Activated CD8-positive, alpha-beta memory T cell treated with anti-CD3 and anti-CD28 coated beads, Interleukin-2, amount 50 U/mL, for 24 hours (primary cell): ENCODE measurements around the gene PIK3C2B.

Source experiments
- DNase-seq: peaks from one replicate; pipeline ENCODE4 v3.0.0-alpha.2; 2020; ENCODE audit errors: extremely low read depth

Gene PIK3C2B

GRCh38 chr1:204459706-204460105 lies 34.9 kb downstream of the PIK3C2B start:
- DNase-seq = no peak

- DNase-seq = no peak
Measured at GRCh38 chr1:204457666-204458065, 36.9 kb downstream of the PIK3C2B start.

GRCh38 chr1:204456826-204457442 lies 37.7 kb downstream of the PIK3C2B start:
- no peak for DNase-seq

- DNase-seq = no peak
Measured at GRCh38 chr1:204455831-204456145, 38.8 kb downstream of the PIK3C2B start.

GRCh38 chr1:204455063-204455830 lies 39.4 kb downstream of the PIK3C2B start:
- DNase-seq = no peak

GRCh38 chr1:204454476-204454875 lies 40.1 kb downstream of the PIK3C2B start:
- no peak for DNase-seq

GRCh38 chr1:204453141-204453772 lies 41.3 kb downstream of the PIK3C2B start:
- peak; percentile 44 for DNase-seq

- DNase-seq = no peak
Measured at GRCh38 chr1:204451352-204452124, 43.1 kb downstream of the PIK3C2B start.

- DNase-seq = no peak
Measured at GRCh38 chr1:204450461-204451257, 43.9 kb downstream of the PIK3C2B start.

- no peak for DNase-seq
Measured at GRCh38 chr1:204449678-204450280, 44.8 kb downstream of the PIK3C2B start.

- DNase-seq = no peak
Measured at GRCh38 chr1:204448991-204449677, 45.5 kb downstream of the PIK3C2B start.

GRCh38 chr1:204448344-204448964 lies 46.2 kb downstream of the PIK3C2B start:
- DNase-seq = no peak

GRCh38 chr1:204447736-204448135 lies 46.9 kb downstream of the PIK3C2B start:
- no peak for DNase-seq

- no peak for DNase-seq
Measured at GRCh38 chr1:204447190-204447589, 47.4 kb downstream of the PIK3C2B start.

- DNase-seq = peak; percentile 51
Measured at GRCh38 chr1:204446413-204447111, 48.0 kb downstream of the PIK3C2B start.

- DNase-seq = no peak
Measured at GRCh38 chr1:204445860-204446412, 48.7 kb downstream of the PIK3C2B start.
